Neural cell (in vitro differentiated cells): ENCODE results near the gene APOM. TPM values are rescaled to one million over a fixed set of nuclear protein-coding genes. Genes with fewer than 3 reads are reported as not detected.

ENCODE experiments used
- H2AFZ ChIP-seq: fragments of 200-600, 300-800 bp; sonication (generic), shearing (Covaris generic); 2 replicates; pipeline ENCODE4 v1.6.0; 2014; ENCODE audit warnings: low read depth, mild to moderate bottlenecking, antibody characterized with exemption, low read length, moderate library complexity
- H3F3A ChIP-seq: fragments of 200-600 bp; shearing (Covaris generic); 2 replicates; pipeline ENCODE4 v1.6.1; 2016; ENCODE audit warnings: mild to moderate bottlenecking, moderate library complexity, mixed read lengths, antibody characterized with exemption, low read length; ENCODE audit not compliant: insufficient read depth, poor library complexity, severe bottlenecking
- H3K27ac ChIP-seq: fragments of 200-600, 300-800 bp; sonication (generic), shearing (Covaris generic); 2 replicates; pipeline ENCODE4 v1.5.1; 2014; ENCODE audit warnings: mild to moderate bottlenecking, low read length, moderate library complexity
- H3K27me3 ChIP-seq: fragments of 300-800, 200-600 bp; sonication (generic), shearing (Covaris generic); 2 replicates; pipeline ENCODE4 v1.6.0; 2014; ENCODE audit warnings: mild to moderate bottlenecking, low read depth, low read length, moderate library complexity; ENCODE audit not compliant: insufficient read depth
- H3K36me3 ChIP-seq: fragments of 300-800, 200-600 bp; sonication (generic), shearing (Covaris generic); 2 replicates; pipeline ENCODE4 v1.5.1; 2014; ENCODE audit warnings: mild to moderate bottlenecking, antibody characterized with exemption, low read length, moderate library complexity; ENCODE audit not compliant: insufficient read depth
- H3K4me2 ChIP-seq: fragments of 300-800, 200-600 bp; sonication (generic), shearing (Covaris generic); 2 replicates; pipeline ENCODE4 v1.6.0; 2014; ENCODE audit warnings: mild to moderate bottlenecking, low read length
- H3K4me3 ChIP-seq: fragments of 300-800, 200-600 bp; sonication (generic), shearing (Covaris generic); 2 replicates; pipeline ENCODE4 v1.5.1; 2014; ENCODE audit warnings: mild to moderate bottlenecking, low read length, moderate library complexity
- H3K79me2 ChIP-seq: fragments of 200-600 bp; shearing (Covaris generic); replicated peaks from 2 replicates; pipeline ENCODE4 v1.6.0; 2014; ENCODE audit warnings: mild to moderate bottlenecking, low read length, moderate library complexity; ENCODE audit not compliant: insufficient read depth
- H3K9ac ChIP-seq: fragments of 300-800, 200-600 bp; sonication (generic), shearing (Covaris generic); 2 replicates; pipeline ENCODE4 v1.6.1; 2016; ENCODE audit warnings: mild to moderate bottlenecking, low read length, mixed read lengths
- H3K9me2 ChIP-seq: fragments of 200-600 bp; shearing (Covaris generic); 2 replicates; pipeline ENCODE4 v1.6.1; 2016; ENCODE audit warnings: mild to moderate bottlenecking, low read length, mixed read lengths; ENCODE audit not compliant: insufficient read depth
- H3K9me3 ChIP-seq: fragments of 200-600, 300-800 bp; sonication (generic), shearing (Covaris generic); 2 replicates; pipeline ENCODE4 v1.6.1; 2016; ENCODE audit warnings: mild to moderate bottlenecking, mixed run types, low read length, moderate library complexity, mixed read lengths
- H4K20me1 ChIP-seq: fragments of 200-600 bp; shearing (Covaris generic); 2 replicates; pipeline ENCODE4 v1.6.1; 2016; ENCODE audit warnings: mild to moderate bottlenecking, mixed run types; ENCODE audit not compliant: insufficient read depth
- EP300 ChIP-seq: fragments of 450-650 bp; conservative IDR thresholded peaks from 2 replicates; pipeline ENCODE4 v1.6.1; 2014; ENCODE audit warnings: antibody characterized with exemption, mild to moderate bottlenecking, moderate library complexity; ENCODE audit not compliant: poor library complexity, severe bottlenecking
- EZH2 ChIP-seq: fragments of 200-600, 300-800 bp; shearing (Covaris generic), sonication (generic); IDR thresholded peaks from 2 replicates; pipeline ENCODE4 v1.6.1; 2014; ENCODE audit warnings: antibody characterized with exemption, low read length, borderline replicate concordance, mild to moderate bottlenecking; ENCODE audit not compliant: insufficient read depth, poor library complexity, severe bottlenecking
- MXI1 ChIP-seq: fragments of 450-650 bp; conservative IDR thresholded peaks from 2 replicates; pipeline ENCODE4 v1.6.1; 2014; ENCODE audit warnings: antibody characterized with exemption, mild to moderate bottlenecking; ENCODE audit not compliant: poor library complexity, severe bottlenecking
- POLR2AphosphoS5 ChIP-seq: IDR thresholded peaks from 2 replicates; pipeline ENCODE4 v1.6.1; 2012
- RAD21 ChIP-seq: fragments of 450-650 bp; conservative IDR thresholded peaks from 2 replicates; pipeline ENCODE4 v1.6.1; 2014; ENCODE audit warnings: antibody characterized with exemption, mild to moderate bottlenecking, moderate library complexity
- REST ChIP-seq: IDR thresholded peaks from 2 replicates; pipeline ENCODE4 v1.6.1; 2012; ENCODE audit warnings: borderline replicate concordance
- SMC3 ChIP-seq: fragments of 450-650 bp; conservative IDR thresholded peaks from 2 replicates; pipeline ENCODE4 v1.6.1; 2014; ENCODE audit warnings: antibody characterized with exemption, mild to moderate bottlenecking, moderate library complexity; ENCODE audit not compliant: poor library complexity
- TAF1 ChIP-seq: IDR thresholded peaks from 2 replicates; pipeline ENCODE4 v1.6.1; 2012; ENCODE audit warnings: low read depth
- polyA plus RNA-seq: library from polyadenylated mRNA; depleted of rRNA; stranded (reverse); fragments of >200 nt; gene quantifications from 2 replicates; pipeline ENCODE4 v1.2.3, GENCODE V29; 2014
- TF ChIP-seq, protein P1 (sequence below): fragments of 450-650 bp; IDR thresholded peaks from 2 replicates; pipeline ENCODE4 v1.5.1; 2014; ENCODE audit warnings: antibody characterized with exemption, mild to moderate bottlenecking, moderate library complexity; ENCODE audit not compliant: poor library complexity, severe bottlenecking

Gene APOM
- polyA plus RNA-seq, 1 donor from 2014 or later, result 4.4 TPM

DNA sequence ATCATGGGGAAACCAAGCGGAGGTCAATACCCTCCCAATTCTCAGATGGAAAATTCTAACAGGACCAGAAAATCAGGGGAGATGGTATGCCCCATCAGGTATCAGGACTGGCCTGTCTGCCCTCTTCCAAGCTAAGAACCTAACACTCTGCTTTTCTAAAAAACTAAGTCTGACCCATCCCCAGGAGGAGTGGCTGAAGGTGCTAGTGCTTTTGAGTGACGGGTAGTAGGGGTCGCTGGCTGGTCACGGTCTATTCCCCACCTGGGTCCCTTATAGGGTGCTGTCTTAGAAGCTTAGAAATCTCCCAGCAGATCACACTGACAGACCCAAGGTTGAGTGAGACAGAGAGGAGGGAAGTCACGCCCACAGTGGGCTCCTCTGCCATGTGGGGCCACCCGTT lies 37.8 kb downstream of the APOM start:
- Histone ChIP-seq H3K27me3 (no peaks in the 10 kb centered on the region), H3K36me3 (no peaks in the 10 kb centered on the region), H3K27ac (no peak overlapping the region), H3F3A (no peaks in the 10 kb centered on the region), H3K9me2 (no peaks in the 10 kb centered on the region), H3K9ac (no peak overlapping the region), H3K4me3 (no peak overlapping the region), H3K9me3 (no peaks in the 10 kb centered on the region), H3K79me2 (no peaks in the 10 kb centered on the region), H3K4me2 (no peak overlapping the region), H4K20me1 (no peaks in the 10 kb centered on the region), H2AFZ (no peak overlapping the region)
- TF ChIP-seq EP300 (no peak), EZH2 (no peak), RAD21 (no peak), TAF1 (no peak), SMC3 (no peak), REST (no peak)

DNA sequence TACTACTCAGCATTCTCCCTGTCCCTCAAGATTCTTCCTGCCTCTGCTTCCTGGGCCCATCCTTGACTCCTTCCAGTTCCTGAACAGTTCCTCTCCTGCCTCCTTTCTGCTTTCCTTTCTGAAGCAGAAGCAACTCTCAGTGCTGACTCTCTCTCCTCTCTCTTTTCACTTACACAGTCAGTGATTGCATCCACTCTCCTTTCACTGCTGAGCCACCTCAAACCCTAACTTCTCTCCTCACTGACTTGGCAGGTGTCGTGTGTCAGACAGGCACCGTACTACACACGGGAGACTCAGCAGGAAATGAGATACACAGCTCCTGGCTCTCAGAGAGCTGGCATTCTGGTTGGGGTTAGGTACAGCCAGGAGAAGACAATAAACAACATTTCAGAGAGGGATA lies 41.9 kb downstream of the APOM start:
- Histone ChIP-seq H3K36me3 (no peaks in the 10 kb centered on the region), H3F3A (no peaks in the 10 kb centered on the region), H3K9ac (no peak overlapping the region), H4K20me1 (no peaks in the 10 kb centered on the region), H3K9me2 (no peaks in the 10 kb centered on the region), H2AFZ (no peak overlapping the region), H3K79me2 (peaks cover 24% of the 10 kb centered on the region), H3K9me3 (no peaks in the 10 kb centered on the region), H3K27ac (no peak overlapping the region), H3K4me3 (no peak overlapping the region), H3K4me2 (no peak overlapping the region), H3K27me3 (no peaks in the 10 kb centered on the region)
- TF ChIP-seq, protein P1, sequence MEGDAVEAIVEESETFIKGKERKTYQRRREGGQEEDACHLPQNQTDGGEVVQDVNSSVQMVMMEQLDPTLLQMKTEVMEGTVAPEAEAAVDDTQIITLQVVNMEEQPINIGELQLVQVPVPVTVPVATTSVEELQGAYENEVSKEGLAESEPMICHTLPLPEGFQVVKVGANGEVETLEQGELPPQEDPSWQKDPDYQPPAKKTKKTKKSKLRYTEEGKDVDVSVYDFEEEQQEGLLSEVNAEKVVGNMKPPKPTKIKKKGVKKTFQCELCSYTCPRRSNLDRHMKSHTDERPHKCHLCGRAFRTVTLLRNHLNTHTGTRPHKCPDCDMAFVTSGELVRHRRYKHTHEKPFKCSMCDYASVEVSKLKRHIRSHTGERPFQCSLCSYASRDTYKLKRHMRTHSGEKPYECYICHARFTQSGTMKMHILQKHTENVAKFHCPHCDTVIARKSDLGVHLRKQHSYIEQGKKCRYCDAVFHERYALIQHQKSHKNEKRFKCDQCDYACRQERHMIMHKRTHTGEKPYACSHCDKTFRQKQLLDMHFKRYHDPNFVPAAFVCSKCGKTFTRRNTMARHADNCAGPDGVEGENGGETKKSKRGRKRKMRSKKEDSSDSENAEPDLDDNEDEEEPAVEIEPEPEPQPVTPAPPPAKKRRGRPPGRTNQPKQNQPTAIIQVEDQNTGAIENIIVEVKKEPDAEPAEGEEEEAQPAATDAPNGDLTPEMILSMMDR, result no peak
- no peak for TF ChIP-seq TAF1

DNA sequence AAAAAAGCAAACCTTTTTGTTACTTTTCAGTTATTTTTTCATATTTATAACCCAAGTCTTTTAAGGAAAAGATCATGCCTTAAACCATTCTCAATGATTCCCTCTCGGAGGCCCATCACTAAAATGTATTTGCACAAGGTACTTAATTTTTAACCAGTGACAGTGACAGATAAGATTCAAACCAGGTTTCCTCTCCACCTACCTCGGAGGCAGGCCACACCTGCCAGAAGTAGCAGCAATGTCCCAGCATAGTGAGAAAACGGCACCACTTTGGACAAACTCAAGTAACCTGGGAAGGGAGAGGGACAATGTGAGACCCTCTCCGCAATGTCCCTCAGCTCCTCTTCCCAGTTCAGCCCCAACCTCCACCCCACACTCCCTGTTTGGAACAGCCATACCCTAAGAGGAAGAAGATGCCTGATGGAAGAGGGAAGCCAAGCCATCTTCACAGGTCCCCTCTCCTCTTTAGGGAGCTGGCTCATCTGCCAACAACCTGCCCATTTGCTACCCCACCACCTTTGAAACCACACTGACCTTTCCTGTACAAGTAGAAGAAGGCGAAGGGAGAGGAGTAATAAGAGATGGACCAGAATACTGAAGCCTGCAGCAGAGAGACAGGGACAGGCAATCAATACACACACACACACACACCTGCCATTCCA lies 45.2 kb downstream of the APOM start:
- Histone ChIP-seq H3K79me2 (peaks cover 26% of the 10 kb centered on the region), H2AFZ (no peak overlapping the region), H3K9me2 (no peaks in the 10 kb centered on the region), H3K9me3 (no peaks in the 10 kb centered on the region), H3K36me3 (no peaks in the 10 kb centered on the region), H3F3A (no peaks in the 10 kb centered on the region), H4K20me1 (no peaks in the 10 kb centered on the region), H3K9ac (peak overlapping the region; percentile 93), H3K4me3 (peak overlapping the region; percentile 84), H3K4me2 (peak overlapping the region; percentile 96), H3K27me3 (no peaks in the 10 kb centered on the region), H3K27ac (no peak overlapping the region)
- TF ChIP-seq TAF1 (no peak), POLR2AphosphoS5 (no peak), EP300 (no peak), SMC3 (no peak), MXI1 (no peak), RAD21 (no peak), REST (no peak), EZH2 (no peak)
- TF ChIP-seq, protein P1, result no peak
